NT2/D1 (cell line): ENCODE data around the gene S1PR1.

Source experiments
- SUZ12 ChIP-seq: IDR thresholded peaks from 2 replicates; pipeline ENCODE4 v1.6.1; 2011; ENCODE audit not compliant: insufficient read length, insufficient read depth; ENCODE audit errors: extremely low read depth
- YY1 ChIP-seq: IDR thresholded peaks from 2 replicates; pipeline ENCODE4 v1.6.1; 2011; ENCODE audit not compliant: insufficient read length, insufficient read depth
- ZNF274 ChIP-seq: IDR thresholded peaks from 2 replicates; pipeline ENCODE4 v1.6.1; 2011; ENCODE audit warnings: mild to moderate bottlenecking, low read depth, low read length

GRCh38 chr1:101245246-101245927 lies 8.6 kb downstream of the S1PR1 start:
- TF ChIP-seq YY1 (no peak), ZNF274 (no peak), SUZ12 (no peak)
